Activated T-cell treated with anti-CD3 and anti-CD28 coated beads for 1 hour (primary cell): ENCODE results near the gene RASL11A.
"Not testable (repeated sequence)": the region's sequence is repeated elsewhere in the genome, so short reads cannot be mapped to it uniquely, and the experiment has no call there.

Experiments used
- DNase-seq: peaks from one replicate; pipeline ENCODE4 v3.0.0-alpha.2; 2020; ENCODE audit warnings: low read depth

RASL11A gene

GRCh38 chr13:27267596-27267995 lies 3.0 kb upstream of the RASL11A start:
- no peak for DNase-seq

DNA sequence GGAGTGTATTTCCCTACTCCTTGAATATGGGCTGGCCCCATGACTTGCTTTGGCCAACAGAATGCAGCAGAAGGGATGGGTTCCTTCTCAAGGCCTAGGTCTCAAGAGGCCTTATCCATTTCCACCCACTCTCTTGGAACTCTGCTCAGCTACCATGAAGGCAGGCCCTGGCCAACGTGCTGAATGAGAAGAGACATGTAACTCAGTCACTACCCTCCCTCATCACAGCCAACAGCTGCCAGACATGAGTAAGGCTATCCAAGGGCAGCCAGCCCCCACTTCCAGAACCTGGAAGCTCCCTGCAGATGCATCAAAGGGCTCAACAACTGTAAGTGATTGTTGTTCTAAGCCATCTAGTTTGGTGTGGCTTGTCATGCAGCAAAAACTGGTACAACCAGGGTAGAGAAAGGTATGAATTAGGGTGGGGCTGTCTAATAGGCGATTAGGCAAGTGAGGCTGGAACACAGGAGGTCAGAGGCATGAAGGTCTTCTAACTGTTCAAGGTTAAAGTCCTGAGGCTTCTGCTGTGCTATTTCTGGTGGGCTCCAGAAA lies 1.4 kb upstream of the RASL11A start:
- DNase-seq = no peak

DNA sequence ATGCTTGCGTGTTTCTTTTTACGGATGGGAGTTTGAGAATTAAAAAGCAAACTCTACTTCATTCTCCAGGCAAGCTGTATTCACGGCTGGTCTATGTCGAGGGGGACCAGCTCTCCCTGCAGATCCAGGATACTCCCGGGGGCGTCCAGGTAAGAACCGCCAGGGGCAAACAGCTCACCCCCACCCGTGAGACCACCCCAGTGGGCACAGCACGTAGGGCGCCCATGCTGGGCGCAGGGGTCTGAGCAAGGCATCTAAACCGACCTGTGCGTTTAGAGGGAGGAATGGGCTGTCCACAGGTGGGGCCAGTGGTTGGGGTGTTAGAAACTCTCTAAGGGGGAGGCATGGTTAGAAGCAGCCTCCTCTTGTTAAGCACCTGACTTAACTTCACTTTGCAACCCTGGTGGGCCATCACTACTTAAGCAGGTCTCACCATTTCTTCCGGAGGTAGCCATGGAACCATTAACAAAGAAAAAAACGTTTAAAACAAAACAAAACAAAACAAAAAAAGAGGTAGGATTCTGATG lies 1.0 kb downstream of the RASL11A start:
- DNase-seq = no peak

DNA sequence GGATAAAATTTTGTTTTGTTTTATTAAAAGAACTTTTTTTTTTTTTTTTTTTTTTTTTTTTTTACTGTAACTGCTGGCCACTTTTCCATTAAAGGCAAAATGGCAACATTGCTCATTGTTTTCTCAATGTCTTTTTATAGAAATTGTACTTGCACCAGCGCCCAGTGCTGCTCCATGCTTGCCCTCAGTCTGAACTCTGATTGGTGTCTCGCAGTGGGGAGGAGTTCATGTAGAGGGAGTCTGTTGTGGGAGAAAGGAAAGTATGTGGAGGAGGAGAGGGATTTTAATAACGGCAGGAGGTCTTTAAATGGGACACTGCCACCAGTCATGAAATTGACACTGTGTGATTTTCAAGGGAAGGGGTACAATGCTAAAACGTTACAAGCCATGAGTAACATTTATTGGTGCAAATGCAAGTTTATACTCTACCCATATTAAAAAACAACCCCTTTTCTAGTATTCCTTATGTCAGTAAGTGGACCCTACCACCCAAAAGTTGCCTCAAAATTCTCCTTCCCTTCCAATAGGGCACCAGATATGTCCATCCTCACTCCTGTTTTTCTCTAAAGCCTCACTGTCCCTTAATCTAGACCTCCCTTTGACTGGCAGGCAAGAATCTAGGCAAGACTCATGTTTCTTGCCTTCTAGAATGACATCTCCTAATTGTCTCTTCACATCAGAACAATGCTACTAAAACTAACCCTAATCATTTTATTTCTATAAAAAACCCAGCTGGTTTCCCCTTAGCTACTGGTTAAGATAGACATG lies 3.2 kb downstream of the RASL11A start:
- DNase-seq = no peak

DNA sequence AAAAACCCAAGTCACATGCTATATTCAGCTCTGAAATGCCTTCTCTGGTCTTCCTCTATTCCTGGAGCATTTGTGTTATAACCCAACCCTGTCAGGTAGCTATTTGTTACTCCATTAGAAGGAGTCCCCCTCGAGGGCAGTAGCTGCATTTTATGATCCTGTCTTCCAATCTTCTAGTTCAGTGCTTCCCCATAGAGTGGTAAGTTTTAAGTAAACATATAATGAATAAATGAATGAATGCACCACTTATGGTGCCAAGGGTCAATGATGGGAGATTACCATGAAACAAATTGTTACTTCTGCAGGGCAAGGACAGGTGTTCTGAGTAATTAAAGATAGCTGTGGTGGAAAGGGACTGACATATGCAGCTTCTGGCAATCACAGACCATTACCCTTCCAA lies 4.0 kb downstream of the RASL11A start:
- no peak for DNase-seq

DNA sequence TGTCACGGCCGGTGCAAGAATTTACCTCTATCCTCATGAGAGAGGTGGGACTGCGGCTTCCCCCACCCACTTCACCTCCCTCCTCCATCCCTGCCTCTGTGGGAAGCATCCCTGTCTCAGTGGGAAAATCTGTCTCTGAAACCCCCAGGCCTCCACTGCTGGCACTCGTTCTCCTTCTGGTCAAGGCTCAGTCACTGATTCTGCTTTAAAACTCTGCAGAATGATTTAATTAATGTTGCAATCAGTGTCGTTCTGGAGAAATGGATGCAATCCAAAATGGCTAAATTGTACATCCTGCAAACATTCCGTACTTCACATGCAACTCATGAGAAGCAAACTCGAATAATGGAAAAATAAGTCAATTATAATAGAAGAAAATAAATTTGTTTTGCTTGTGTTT lies 5.6 kb downstream of the RASL11A start:
- no peak for DNase-seq

DNA sequence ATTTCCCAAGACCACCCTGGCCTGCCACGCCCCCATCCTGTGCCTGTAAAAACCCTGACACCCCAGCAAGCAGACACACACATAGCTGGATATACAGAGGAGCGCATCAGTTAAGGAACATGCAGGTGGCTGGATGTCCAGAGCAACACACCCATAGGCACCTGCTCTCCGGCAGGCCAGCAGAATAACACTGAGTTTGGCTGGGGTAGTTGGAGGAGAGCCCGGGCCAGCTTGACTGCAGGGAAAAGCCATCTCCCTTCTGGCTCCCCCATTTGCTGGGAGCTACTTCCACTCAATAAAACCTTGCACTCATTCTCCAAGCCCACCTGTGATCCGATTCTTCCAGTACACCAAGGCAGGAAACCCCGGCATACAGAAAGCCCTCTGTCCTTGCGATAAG lies 8.9 kb downstream of the RASL11A start:
- DNase-seq = no peak

DNA sequence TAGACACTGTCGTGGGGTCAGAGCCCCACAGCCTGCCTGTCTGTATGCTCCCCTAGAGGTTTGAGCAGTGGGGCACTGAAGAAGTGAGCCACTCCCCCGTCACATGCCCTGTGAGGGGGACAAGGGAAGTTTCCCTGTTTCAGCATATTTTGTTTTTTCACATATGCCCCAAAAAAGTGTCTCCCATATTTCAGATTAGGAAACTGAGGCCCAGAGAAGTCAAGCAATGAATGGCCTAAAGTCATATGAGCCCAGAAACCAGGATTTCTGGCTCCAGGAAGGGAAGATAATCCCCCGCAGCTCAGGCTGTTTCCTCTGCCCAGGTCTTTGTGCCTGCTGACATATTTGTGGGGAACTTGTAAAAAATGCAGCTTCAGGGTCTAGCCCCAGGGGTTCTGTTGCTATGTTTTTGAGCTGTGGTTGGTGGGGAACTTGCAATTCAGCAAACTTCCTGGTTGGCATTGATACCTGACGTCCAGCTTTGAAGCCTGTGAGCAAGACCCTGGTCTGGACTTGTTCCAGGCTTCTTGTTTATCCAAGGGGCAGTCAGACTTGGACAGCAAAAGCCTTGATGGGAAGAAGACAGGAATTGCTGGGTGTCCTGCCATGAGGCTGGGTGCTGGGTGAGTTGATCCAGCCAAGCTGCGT lies 9.5 kb downstream of the RASL11A start:
- DNase-seq = no peak

DNA sequence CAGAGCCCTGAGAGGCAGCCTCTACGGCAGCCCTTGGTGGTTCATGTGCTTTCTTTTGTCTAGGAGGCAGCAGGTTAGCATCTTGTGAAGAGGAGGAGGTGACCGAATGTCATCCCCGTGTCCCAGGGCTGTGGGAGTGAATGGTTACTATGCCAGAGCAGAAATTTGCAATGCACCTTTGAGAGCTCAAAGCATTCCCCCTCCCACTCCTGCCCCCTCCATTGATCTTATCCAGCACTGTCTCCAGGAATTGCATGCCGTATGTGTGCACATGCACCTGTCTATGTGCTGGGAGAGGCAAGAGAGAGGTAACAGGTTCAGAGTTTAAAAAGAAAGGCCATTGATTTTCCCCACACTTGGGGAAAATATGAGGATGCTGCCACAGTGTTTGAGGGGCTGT lies 10.2 kb downstream of the RASL11A start:
- DNase-seq = no peak

DNA sequence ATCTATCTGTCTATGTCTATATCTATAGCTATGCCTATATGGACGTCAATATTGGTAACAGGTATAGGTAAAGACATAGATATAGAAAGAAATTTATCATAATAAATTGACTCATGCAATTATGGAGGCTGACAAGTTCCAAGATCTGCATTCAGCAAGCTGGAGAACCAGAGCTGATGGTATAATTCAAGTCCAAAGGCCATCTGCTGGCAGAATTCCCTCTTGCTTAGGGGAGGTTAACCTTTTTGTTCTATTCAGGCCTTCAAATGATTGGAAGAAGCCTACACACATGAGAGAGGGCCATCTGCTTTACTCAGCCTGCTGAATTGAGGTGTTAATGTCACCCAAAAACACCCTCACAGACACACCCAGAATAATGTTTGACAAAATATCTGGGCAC lies 10.8 kb downstream of the RASL11A start:
- DNase-seq = no peak

- DNase-seq = no peak
Observed at GRCh38 chr13:27283906-27284493, 13.4 kb downstream of the RASL11A start.

DNA sequence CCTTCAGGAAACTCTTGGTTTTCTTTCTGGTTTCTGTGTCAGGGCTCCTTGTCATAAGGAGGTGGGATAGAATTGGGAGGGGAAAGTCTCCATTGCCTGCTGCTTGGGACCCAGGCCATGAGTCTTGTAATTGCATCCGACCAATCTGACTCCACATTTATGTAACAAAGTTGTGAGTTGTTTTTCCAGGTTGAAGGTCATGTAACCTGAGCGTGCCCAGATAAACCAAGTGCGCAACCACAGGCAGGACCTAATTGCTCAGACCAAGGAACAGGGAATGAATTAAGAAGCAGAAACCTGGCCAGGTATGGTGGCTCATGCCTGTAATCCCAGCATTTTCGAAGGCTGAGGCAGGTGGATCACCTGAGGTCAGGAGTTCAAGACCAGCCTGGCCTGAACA lies 17.8 kb downstream of the RASL11A start:
- no peak for DNase-seq

- DNase-seq = no peak
Observed at GRCh38 chr13:27289011-27289665, 18.5 kb downstream of the RASL11A start.

DNA sequence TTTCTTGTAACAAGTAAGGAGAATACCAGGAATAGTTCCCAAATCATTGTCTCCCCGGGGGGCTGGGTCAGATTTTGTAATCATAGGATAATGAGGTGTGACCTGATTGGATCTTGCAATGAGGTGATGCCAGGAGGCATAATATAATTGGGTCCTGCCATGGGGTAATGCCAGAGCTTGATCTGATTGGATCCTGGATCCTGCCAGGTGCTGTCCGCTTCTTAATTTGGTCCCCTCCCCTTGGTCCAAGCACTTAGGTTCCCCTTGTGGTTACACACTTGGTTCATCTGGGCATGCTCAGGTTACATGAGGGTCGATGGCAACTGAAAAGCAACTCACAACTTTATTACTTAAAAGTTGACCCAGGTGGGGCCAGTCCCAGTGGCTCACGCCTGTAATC lies 20.1 kb downstream of the RASL11A start:
- DNase-seq = no peak

DNA sequence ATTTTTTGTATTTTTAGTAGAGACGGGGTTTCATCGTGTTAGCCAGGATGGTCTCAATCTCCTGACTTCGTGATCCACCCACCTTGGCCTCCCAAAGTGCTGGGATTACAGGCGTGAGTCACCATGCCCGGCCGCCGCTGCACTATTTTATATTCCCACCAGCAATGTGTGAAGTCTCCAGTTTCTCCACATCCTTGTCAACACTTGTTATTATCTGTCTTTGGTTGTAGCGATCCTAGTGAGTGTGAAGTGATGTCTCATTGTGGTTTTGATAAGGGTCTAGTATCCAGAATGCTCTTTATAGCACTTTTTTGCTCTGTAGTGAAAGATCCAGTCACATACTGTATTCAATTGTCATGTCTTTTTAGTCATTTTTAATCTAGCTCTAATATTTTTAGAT lies 21.3 kb downstream of the RASL11A start:
- not testable (repeated sequence) for DNase-seq

- no peak for DNase-seq
Observed at GRCh38 chr13:27293076-27293691, 22.6 kb downstream of the RASL11A start.

DNA sequence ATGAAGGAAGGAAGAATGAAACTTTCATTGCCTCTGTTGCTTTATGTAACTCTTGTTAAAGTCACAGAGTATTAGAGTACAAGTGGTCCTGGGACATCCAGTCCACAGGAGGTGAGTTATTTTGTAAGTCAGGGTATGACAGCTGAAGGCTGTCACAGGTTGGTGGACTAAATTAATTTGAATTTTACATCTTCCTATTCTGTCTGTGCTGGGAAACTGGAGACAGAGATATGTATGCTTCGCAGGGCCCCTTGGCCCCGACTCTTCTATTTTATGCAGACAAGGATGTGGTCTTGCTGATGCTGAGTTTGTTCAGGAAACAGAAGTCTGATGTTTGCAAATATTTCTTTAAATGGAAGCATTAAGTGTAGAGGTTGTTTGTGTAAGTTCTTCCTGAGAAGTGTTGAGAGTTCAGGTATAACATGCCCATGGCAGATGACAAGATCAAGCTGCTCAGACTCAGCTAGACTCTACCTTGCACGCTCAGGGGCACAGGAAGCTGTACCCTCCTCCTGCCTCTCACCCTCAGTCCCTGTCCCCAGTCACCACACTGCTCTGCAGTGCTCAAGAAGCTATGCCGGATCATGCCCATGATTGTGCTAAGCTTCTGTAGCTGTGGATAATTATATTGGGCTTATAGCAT lies 23.4 kb downstream of the RASL11A start:
- no peak for DNase-seq

- DNase-seq = no peak
Observed at GRCh38 chr13:27295096-27295495, 24.5 kb downstream of the RASL11A start.

DNA sequence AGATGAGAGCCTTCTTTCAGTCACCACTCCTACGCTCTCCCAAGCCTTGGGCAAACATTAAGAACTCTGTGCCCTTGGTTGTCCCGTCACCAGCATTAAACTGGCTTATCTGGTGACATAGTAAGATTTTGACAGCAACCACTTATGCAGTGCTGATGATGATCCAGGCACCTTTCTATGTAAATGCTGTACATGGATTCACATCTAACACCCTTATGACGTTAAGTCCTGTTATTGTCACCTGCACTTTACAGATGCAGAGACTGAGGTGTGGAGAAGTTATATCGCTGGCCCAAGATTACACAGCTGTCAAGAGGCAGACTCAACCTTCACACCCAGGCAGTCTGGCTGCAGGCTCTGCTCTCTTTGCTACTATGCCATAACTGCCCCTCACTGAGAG lies 25.0 kb downstream of the RASL11A start:
- no peak for DNase-seq

- no peak for DNase-seq
Observed at GRCh38 chr13:27296496-27296895, 25.9 kb downstream of the RASL11A start.

- no peak for DNase-seq
Observed at GRCh38 chr13:27298849-27299248, 28.2 kb downstream of the RASL11A start.
